CD4-positive, alpha-beta T cell treated with Interferon alpha-2 for 1 hour (primary cell): ENCODE measurements around the gene PAFAH2.
"Not testable (repeated sequence)": the region's sequence is repeated elsewhere in the genome, so short reads cannot be mapped to it uniquely, and the experiment has no call there.

Experiments used
- DNase-seq, 2 donors: peaks; one replicate each; pipeline ENCODE4 v3.0.0-alpha.2; 2020 to 2022

The PAFAH2 gene

DNA sequence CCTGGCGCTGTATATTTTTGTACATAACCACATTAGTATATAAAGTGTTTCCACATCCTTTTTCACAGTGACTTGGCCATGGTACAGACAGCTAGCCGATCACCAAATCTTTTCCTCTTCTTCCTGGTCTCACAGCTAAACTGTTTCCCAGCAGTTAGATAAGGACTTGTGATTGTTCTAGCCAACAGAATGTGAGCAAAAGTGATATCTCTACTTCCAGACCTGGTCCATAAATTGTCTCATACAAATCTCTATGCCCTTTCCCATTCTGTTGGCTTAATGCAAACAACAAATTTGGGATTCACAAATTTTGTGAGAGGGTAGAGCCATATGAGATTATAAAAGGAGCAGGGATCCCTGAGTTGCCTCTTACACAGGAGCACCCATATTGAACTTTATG is 19.5 kb downstream of the PAFAH2 start:
- no peak for DNase-seq

DNA sequence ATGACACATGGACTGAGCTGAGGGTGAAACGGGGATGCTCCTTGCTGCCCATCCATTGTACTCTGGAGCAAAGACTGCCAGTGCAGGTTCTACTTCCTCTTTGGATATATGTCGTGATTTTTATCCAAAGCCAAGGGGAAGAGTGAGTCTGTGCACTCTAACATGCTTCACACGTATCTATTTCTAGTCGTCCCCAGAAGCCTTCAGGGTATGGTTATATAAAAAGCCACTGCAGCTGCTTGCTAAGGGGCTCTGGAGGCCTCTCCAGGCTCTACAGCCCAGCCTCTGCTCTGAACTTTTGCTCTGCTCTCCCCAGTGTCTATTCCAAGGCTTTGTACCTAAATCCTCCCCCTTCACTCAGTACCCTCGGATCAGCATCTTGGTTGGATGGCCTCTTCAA is 20.1 kb downstream of the PAFAH2 start:
- DNase-seq: no peak

DNA sequence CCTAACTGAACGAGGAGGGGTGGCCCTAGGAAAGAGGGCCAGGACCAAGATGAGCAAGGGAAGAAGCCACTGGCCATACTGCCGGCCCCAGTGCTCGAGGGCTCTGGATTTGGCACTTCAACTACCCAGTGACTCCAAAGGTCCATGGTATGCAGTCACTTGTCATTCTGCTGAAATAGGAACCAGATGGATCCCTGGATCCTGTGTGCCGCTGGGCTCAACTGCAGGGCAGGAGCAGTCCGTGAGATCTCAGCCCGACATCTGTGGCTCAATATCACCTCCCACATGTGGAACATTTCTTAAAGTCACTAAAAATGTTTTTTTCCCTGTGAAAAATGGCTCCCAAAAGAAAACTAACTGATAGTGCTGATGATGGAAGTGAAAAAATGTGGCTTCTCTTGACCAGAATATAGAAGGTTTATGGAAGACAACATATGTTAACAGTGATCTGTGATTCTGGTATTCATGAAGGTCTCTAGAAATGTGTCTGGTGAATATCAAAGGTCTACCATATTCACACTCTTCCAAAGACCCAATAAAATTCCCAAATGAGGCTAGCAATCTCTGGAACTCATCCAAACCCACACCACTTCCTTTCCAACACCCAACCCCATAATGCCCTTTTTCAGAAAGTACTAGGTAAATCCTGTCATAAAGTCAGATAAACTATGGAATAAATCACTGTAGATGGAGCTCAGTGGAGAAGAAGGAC is 24.1 kb downstream of the PAFAH2 start:
- DNase-seq: no peak

DNA sequence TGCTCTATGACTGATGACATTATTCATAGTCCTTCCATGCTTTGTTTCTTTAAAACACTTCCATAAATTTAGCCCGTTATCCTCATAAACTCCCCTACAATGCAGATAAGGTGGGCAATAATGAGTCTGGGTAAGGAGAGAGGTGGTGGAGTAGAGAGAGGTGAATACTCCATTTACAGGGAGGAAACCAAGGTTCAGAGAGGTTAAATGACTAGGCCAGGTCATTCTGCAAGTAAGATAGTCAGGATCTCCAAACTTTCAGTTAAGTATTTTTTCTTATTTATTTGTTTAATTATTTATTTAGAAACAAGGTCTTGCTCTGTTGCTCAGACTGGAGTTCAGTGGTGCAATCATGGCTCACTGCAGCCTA is 26.1 kb downstream of the PAFAH2 start:
- DNase-seq: no peak

DNA sequence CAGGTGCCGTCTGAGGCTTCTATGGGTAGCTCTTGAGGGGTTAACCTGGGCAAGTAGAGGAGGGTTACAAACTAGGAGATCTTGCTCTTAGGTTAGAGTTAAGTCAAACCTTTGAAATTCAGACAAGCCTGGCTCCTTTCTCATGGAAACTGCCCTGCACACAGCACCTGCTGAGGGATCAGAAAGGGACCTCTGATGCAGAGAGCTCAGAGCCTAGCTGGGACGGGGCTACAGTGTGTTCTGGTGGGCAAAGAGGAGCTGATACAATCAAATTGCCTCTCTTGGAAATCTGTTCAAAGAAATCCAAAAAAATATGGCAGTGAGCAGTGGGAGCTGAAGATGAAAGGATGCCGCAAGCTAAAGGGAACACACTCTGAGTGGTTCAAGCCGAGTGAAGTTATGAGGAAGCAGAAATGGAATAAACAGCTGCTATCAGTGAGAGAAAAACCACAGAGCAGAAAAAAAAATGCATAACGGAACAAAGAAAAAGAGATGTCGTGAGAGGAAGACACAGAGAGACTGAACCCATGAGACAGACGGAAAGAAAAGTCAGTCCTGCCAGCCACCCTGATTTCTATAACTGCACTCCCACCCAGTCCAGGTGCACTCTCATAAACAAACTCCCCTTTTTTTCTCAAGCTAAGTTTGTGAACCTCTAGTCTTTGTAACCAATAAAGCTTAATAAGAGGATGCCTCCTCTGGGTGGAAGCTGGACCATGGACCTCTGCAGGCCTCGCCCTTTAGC is 26.6 kb downstream of the PAFAH2 start:
- peak in 1 of 2 donors; percentile 29 for DNase-seq

DNA sequence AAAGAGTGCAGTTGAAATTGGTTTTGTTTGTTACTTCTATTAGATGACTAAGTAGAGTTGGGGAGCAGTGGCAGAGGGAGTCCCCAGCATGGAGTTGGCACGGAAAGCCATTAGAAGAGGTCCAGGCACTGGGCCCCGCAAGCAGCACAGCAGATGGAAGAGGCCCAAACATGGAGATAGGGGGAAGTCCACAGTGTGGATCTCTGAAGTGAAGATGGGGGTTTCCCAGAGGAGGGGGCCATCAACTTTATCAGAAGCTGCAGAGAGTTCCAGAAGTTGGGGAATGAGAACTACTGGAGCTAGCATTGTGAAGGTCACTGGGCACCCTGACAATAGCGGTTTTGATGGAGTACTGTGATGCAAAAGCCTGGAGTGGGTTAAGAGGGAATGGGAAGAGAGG is 30.6 kb downstream of the PAFAH2 start:
- DNase-seq: no peak

DNA sequence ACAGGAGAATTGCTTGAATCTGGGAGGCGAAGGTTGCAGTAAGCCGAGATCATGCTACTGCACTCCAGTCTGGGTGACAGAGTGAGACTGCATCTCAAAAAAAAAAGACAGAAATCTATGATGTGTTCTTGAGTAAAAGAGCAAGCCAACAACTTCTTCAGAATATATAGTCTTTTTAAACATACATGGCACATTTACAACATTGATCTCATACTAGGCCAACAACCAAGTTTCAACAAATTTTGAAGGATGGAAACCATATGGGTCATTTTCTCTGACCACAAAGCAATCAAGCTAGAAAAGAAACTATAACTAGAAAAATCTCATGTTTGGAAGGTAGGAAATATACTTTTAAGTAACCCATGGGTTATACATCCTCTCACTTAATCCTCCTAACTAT is 38.3 kb downstream of the PAFAH2 start:
- DNase-seq: no peak

DNA sequence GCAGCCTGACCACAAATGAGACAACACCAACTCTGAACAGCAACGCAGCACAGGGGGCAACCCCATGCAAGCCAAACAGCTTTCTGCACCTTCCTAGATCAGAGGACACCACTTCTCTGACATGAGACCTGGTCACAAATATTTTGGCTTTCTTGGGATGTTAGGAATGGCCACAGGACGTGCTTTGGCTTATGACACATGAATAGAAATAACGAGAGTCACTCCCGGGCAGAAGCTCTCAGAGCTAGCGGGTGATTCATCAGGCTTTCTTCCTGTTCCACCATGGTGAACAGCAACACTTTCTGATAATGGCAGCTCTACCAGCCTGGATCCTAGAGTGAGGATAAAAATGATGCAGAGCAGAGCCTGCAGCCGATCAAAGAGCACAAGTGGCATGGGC is 39.4 kb downstream of the PAFAH2 start:
- no peak for DNase-seq

DNA sequence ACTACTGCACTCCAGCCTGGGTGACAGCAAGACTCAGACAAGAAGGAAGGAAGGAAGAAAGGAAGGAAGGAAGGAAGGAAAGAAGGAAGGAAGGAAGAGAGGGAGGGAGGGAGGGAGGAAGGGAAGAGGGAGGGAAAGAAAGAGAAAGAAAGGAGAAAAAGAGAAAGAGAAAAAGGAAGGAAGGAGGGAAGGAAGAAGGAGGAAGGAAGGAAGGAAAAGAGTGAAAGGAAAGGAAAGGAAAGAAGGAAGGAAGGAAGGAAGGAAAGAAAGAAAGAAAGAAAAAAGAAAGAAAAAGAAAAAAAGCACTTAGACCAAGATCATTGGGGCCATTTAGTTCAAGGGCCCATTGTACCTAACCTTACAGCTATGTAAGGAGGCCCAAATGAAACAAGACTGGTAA is 42.3 kb downstream of the PAFAH2 start:
- no peak for DNase-seq

DNA sequence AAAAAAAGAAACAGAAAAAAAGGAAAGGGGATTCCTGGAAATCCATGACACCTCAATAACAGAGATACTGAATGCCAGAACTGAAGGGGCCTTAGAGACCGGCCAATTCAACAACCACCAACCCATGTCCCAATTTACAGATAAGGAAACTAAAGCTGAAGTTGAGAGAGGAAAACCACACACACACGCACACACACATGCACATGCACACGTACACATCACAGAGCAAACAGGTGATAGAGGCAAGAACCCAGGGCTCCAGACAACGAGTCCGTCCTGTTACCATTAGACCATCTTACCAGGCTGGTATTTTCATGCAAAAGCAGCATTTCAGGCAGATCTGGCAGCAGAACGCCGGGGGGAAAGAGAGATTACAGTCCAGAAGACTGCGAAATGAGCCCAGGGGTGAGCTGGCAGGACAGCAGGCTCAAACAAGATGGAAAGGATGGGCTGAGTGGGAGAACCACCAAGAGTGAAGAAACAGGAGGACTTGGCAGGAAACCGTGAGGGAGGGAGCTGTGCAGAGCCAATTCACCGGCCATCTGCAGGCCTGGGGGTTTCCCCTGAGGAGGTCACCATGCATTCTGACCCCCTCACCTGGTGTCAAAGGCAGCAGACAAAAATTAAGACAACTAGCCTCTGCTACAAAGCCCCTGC is 43.5 kb downstream of the PAFAH2 start:
- DNase-seq: no peak

DNA sequence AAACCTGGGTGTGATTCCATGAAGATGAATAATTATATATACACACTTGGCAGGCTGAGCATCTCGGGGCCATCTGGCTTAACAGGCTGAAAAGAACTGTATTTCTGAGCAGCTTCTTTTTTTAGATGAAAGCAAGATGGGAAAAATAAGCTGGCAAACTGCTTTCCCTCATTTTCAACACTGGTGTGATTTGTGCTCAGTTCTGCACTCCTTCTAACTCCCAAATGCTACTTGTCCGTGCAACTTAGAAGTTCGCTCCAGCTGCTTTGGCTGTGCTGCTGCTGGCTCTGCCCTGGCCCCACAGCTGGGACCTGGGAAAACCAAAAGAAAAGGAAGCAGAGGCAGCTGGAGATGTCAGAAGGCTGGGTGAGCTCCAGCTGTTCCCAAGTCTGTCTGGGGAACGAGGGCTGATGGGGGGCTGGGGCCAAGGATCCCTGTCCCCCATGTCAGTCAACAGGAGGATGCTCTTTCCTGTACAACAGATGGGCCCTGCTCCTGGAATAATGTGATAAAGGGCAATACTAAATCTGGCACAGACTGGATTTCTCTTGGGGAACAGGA is 44.9 kb downstream of the PAFAH2 start:
- DNase-seq: no peak

DNA sequence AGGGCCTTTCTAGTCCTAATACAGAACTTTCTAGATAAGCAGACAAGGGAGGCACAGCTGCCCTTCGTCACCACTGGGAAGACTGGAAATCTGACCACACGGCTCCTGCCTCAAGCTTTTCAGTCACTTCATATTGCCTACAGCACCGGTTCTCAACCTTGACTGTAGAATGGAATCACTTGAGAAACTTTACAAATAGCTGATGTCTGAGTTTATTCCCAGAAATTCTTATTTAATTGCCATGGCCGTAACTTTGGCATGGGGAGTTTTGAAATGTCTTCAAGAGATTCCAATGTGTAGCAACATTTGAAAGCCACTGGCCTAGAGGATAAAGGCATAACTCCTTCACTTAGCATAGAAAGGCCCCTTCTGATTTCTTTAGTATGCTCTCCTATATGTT is 49.2 kb downstream of the PAFAH2 start:
- no peak for DNase-seq

DNA sequence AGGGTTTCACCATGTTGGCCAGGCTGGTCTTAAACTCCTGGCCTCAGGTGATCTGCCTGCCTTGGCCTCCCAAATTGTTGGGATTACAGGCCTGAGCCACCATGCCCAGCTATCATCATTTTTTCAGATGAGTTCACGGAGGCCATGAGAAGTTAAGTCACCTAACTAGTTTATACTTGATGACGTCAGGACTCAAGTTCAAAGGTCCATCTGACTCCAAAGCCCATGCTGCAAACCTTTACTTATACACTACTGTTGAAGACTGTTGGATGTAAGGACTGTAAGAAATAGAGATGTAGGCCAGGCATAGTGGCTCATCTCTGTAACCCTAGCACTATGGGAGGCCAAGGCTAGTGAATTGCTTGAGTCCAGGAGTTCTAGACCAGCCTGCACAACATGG is 50.8 kb downstream of the PAFAH2 start:
- DNase-seq: no peak

DNA sequence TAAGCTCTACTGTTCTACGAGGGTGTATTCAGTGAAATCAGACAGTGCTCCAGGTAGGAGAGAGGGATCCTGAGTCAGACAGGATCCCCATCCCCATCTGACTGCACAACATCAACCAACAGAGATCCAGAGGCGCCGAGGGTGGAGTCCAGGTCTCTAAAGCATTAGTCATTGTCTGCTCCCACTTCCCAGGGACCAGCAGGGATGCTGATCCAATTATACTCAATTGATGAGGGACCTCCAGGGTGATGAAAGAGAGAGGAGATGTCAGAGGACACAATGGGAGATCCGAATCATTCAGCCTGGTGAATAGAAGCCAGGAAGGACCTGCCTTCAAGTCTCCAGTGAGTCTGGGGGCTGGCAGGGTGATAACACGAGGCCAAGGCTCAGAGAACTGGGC is 52.1 kb downstream of the PAFAH2 start:
- DNase-seq: no peak

DNA sequence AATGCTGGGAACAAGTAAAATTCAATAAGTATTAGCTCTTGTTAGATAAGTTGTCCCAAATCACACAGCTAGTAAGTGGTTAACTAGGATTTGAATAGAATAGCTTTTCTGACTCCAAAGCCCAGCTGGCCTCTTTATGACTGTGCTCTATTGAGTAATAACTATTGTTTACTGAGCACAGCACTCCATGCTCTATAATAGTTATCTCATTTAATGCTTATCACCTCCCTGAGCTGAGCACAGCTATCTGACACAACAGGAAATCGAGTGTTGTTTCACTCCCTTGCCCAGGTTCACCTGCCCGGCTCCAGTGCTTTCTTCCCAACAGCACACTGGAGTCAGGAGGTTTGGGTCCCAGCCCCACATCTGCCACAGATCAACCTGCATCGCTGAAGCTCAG is 52.9 kb downstream of the PAFAH2 start:
- no peak for DNase-seq

DNA sequence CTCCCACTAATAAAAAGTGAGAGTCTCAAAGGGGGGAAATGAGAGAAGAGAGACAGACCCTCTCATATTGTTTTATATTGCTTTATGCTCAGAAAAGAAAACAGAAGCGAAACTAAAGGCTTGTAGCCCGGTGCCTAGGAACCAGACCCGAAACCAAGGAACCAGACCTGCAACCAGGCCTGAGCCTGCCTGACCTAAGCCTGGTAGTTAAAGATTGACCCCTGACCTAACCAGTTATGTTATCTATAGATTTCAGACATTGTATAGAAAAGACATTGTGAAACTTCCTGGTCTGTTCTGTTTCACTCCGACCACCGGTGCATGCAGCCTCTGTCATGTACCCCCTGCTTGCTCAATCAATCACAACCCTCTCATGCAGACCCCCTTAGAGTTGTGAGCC is 54.4 kb downstream of the PAFAH2 start:
- not testable (repeated sequence) for DNase-seq

DNA sequence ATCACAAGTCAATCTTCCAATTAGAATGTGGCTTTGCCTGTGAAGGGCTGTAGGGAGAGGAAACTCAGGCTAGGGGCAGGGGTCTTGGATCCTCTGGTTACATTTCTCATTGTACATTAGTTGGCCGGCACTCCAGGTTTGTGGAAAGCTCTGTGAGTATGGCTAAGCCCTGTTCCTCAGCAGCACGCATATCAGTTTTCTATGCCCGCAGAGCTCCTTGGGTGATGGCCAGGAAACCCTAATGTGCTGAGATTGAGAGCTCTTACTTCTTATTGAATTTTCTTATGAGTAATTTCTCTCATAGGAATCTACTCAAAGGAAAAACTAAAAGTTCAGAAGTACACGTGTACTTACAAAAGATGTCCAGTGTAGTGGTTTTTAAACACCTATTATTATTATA is 60.9 kb downstream of the PAFAH2 start:
- no peak for DNase-seq

DNA sequence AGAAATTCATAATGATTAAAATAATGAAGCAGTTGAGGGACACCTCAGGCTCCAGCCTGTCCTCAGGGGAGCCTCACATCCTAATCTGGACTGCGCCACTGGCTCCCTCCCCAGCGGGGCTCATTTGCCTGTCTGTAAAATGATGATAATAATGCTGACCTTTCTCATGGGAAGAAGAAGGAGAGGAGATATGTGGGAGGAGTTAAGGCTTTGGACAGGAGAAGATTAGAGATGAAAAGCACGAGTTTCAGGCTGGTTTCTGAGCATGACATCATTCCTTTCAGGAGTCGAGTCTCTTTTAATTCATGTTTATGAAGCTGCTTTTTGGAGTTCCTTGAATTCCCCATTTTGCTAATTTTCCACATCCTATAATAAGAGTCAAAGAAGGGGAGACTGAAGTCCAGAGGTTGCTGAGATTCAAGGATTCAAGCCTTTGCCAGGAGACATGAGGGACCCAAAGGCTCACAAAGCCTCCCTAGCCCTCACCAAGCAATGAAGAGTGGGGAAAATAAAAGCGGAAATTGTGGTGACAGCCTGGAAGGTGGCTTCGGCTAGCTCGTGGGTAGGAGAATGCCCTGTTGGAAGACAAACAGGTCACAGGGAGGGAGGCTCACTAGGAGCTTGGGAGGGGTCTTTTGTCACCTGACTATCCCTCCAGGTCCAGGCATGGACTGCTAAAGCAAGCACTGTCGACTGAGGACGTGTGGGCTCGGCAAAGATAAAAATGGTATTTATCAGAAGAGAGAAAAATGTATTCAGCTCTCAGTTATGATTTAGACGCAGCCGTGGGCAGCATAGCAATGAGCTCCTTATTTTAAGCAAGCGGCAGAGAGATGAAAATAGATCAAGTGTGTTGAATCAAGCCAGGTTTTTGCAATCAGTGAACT is 64.1 kb downstream of the PAFAH2 start:
- DNase-seq: no peak

DNA sequence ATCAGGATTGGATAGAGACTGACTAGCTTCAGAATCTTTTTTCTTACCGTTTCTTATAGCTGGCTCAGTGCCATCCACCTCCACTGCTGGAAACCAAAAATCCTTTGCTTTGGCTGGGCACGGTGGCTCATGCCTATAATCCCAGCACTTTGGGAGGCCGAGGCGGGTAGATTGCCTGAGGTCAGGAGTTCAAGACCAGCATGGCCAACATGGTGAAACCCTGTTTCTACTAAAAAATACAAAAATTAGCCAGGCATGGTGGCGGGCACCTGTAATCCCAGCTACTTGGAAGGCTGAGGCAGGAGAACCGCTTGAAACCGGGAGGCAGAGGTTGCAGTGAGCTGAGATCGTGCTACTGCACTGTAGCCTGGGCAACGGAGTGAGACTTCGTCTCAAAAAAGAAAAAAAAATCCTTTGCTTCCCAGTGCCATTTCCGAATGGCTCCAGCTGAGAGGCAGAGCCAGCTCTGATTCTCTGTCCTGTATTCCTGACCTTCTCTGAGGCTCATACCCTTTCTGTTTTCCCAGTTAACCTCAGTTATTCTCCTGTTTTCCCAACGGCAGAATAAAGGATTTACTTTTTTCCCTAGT is 65.0 kb downstream of the PAFAH2 start:
- DNase-seq: not testable (repeated sequence)

DNA sequence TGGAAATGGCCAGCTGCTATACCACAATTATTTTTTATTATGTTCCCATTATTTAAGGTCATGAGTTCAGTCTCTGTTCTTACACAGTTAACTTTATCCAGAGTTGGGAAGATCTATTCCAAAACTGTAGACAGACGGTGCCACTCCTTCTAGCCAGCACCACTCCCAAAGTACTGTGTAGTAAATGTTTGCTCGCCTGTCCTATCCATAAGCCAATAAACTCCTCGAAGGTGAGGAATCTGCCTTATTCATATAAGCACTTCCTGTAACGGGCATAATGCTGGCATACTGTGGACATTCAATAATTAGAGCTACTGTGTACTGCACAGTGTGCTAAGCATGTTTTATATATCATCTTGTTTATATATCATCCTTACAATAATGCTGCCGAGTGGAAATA is 65.5 kb downstream of the PAFAH2 start:
- DNase-seq: no peak

DNA sequence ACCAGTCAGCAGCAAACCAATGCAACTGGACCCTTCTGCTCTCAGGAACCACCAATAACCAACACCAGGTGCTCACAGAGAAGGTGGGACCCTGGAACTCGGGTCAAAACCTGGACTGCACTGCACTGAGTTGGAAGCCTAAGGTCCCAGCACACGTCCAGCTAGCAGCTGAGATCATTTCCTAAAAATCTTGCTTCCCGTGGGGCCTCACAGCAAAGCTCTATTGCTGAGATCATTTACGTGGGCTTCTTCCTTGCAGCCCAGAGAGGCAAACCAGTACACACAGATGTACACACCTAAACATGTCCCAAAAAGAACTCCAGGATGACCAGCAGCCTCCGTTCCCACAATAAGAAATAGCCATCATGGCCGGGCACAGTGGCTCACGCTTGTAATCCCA is 68.8 kb downstream of the PAFAH2 start:
- DNase-seq: no peak

DNA sequence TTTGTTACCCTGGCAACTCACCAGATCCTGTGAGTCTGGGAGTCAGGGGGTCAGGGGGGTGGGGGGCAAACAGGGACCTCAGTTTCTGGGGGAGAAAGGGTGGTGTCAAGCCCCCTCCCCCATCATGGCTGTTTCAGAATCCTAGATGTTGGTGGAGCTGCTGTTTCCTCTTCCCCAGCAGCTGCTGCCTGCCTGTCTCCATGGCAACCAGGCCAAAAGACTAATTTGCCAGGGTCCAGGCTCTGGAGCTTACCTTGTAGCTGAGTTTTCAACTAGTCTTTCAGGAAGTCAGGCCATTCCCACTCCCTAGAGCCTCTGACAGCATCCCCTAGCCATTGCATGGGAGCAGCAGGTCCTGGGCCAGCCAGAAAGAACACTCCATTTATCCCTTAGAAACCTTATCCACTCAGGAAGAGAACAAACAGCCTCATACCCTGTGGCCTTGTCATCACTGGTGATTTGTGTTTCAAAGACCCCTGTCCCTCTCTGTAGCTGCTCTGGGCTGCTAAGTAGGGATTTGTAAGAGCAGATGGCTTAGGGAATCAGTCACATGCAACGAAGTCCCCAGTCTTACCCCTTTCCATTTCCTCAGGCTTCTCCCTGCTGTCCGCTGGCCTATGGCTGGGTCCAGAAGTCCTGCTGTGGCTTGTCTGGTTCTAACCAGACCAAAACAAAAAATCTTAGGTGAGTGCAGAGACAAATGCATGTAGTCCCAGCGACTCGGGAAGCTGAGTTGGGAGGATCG is 70.2 kb downstream of the PAFAH2 start:
- no peak for DNase-seq
